NCI-H128 (cell line): ENCODE measurements around the gene CNOT3.
"Not testable (repeated sequence)": the region's sequence is repeated elsewhere in the genome, so short reads cannot be mapped to it uniquely, and the experiment has no call there.

ENCODE experiments used
- DNase-seq: peaks from one replicate; lab custom pipeline; 2025; ENCODE audit not compliant: unreplicated experiment; lab: John Stamatoyannopoulos, UW

CNOT3 gene

GRCh38 chr19:54169149-54169740, 31.7 kb downstream of the CNOT3 start:
- DNase-seq = no peak

GRCh38 chr19:54171736-54172431, 34.3 kb downstream of the CNOT3 start:
- DNase-seq = not testable (repeated sequence)

GRCh38 chr19:54172471-54173358, 35.2 kb downstream of the CNOT3 start, which contains the start of gene TMC4:
Gene TMC4, minus strand, starts transcription at chr19:54173160. Its CDS starts 43 bp downstream, at chr19:54173117.
- DNase-seq = peak; percentile 44

GRCh38 chr19:54173359-54173699, 35.8 kb downstream of the CNOT3 start:
- DNase-seq = no peak

- DNase-seq = no peak
Observed at GRCh38 chr19:54173951-54174834, 36.6 kb downstream of the CNOT3 start.

- peak; percentile 29 for DNase-seq
Observed at GRCh38 chr19:54178581-54179261, 41.2 kb downstream of the CNOT3 start.

- DNase-seq = no peak
Observed at GRCh38 chr19:54179262-54179852, 41.8 kb downstream of the CNOT3 start.

GRCh38 chr19:54179921-54180461, 42.4 kb downstream of the CNOT3 start:
- peak; percentile 79 for DNase-seq

GRCh38 chr19:54180691-54181091, 43.1 kb downstream of the CNOT3 start:
- DNase-seq = no peak

GRCh38 chr19:54181894-54182293, 44.3 kb downstream of the CNOT3 start:
- DNase-seq = not testable (repeated sequence)

GRCh38 chr19:54183431-54183830, 45.9 kb downstream of the CNOT3 start:
- no peak for DNase-seq

- no peak for DNase-seq
Observed at GRCh38 chr19:54186351-54186750, 48.8 kb downstream of the CNOT3 start.

GRCh38 chr19:54186934-54187381, 49.4 kb downstream of the CNOT3 start:
- DNase-seq = no peak

GRCh38 chr19:54188215-54188871, 50.8 kb downstream of the CNOT3 start:
- DNase-seq = no peak

GRCh38 chr19:54189145-54189734, 51.7 kb downstream of the CNOT3 start, which contains the start of gene MBOAT7:
Gene MBOAT7, minus strand, starts transcription at chr19:54189580. Its CDS starts 1,072 bp downstream, at chr19:54188508.
- no peak for DNase-seq

- peak; percentile 100 for DNase-seq
Observed at GRCh38 chr19:54189735-54190502, 52.4 kb downstream of the CNOT3 start.

GRCh38 chr19:54190503-54191010, 53.0 kb downstream of the CNOT3 start:
- peak; percentile 98 for DNase-seq
